ENCODE results near the gene MGAT4B. TPM values are rescaled to one million over a fixed set of nuclear protein-coding genes. Genes with fewer than 3 reads are reported as not detected.

The MGAT4B gene
- total and polyA plus RNA-seq, 12 donors: 58.6 to 123 (median 98.0) TPM

- Histone ChIP-seq H3K4me1 (peaks cover 20 to 86% (median 58%) of the 10 kb centered on the region in 9 donors), H3K4me3 (peak overlapping the region in 1 of 10 donors; percentile 100), H3K36me3 (peaks cover 4 to 73% (median 57%) of the 10 kb centered on the region in 9 donors), H3K27me3 (no peaks in the 10 kb centered on the region), H3K27ac (no peak overlapping the region), H3K9me3 (no peaks in the 10 kb centered on the region)
- TF ChIP-seq, protein P1, sequence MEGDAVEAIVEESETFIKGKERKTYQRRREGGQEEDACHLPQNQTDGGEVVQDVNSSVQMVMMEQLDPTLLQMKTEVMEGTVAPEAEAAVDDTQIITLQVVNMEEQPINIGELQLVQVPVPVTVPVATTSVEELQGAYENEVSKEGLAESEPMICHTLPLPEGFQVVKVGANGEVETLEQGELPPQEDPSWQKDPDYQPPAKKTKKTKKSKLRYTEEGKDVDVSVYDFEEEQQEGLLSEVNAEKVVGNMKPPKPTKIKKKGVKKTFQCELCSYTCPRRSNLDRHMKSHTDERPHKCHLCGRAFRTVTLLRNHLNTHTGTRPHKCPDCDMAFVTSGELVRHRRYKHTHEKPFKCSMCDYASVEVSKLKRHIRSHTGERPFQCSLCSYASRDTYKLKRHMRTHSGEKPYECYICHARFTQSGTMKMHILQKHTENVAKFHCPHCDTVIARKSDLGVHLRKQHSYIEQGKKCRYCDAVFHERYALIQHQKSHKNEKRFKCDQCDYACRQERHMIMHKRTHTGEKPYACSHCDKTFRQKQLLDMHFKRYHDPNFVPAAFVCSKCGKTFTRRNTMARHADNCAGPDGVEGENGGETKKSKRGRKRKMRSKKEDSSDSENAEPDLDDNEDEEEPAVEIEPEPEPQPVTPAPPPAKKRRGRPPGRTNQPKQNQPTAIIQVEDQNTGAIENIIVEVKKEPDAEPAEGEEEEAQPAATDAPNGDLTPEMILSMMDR (IDR thresholded peaks at IDR 0.05): no peak
- DNase-seq: no peak
- WGBS, 2 donors: 84 to 88% methylated on average over 22 of the region's 22 CpGs
- ATAC-seq: no peak
- intact Hi-C loops (cut with DNase I): loop anchor here in 2 of 10 donors (5.0 to 10.0 kb wide), 2 partner anchors 33 to 81 kb away; partner anchors contain the start of genes MRNIP (in 2 of the 2) and TBC1D9B (in 1 of the 2)
Observed at GRCh38 chr5:179823937-179824744, 17.5 kb upstream of the MGAT4B start.

GRCh38 chr5:179822444-179822990 is 15.9 kb upstream of the MGAT4B start:
- 39 to 46% methylated on average over 8 of the region's 8 CpGs for WGBS, 2 donors
- H3K9me3 ChIP-seq: no peaks in the 10 kb centered on the region
- DNase-seq (no peak), ATAC-seq (no peak)
- peak overlapping the region in 9 of 10 donors; percentile 97 to 100 (median 100) for H3K27ac ChIP-seq
- peaks cover 20 to 86% (median 70%) of the 10 kb centered on the region in 9 donors for H3K4me1 ChIP-seq
- intact Hi-C loops (cut with DNase I): loop anchor here in 2 of 10 donors (5.0 to 10.0 kb wide), 2 partner anchors 35 to 82 kb away; partner anchors contain the start of genes MRNIP (in 2 of the 2) and TBC1D9B (in 1 of the 2)
- TF ChIP-seq, protein P1 (IDR thresholded peaks at IDR 0.05): no peak
- H3K27me3 ChIP-seq: no peaks in the 10 kb centered on the region
- H3K4me3 ChIP-seq: peak overlapping the region; percentile 84 to 100 (median 97)
- peaks cover 4 to 57% (median 44%) of the 10 kb centered on the region in 9 donors for H3K36me3 ChIP-seq

DNA sequence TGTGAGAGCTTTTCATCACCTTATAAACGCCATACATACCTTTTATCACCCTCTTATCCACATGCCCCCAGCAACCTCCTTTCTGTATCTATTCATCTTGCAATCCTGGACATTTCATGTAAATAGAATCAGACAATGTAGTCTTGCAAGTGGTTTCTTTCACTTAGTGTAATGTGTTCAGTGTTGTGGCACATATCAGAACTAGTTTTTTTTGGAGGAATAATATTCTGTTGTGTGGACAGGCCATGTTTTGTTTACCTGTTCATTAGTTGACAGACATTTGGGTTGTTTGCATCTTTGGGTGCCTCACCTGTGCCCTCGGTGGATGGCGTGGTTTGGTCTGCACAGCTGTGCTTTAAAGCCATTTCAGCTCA is 15.4 kb upstream of the MGAT4B start:
- no peak for ATAC-seq
- 47 to 57% methylated on average over 3 of the region's 3 CpGs for WGBS, 2 donors
- Histone ChIP-seq H3K4me1 (peaks cover 23 to 86% (median 74%) of the 10 kb centered on the region in 9 donors), H3K27me3 (no peaks in the 10 kb centered on the region), H3K4me3 (peak overlapping the region; percentile 84 to 100 (median 97)), H3K36me3 (peaks cover 4 to 52% (median 39%) of the 10 kb centered on the region in 9 donors), H3K27ac (peak overlapping the region; percentile 97 to 100 (median 100)), H3K9me3 (no peaks in the 10 kb centered on the region)
- DNase-seq: no peak
- TF ChIP-seq, protein P1 (IDR thresholded peaks at IDR 0.05): no peak
- intact Hi-C loops (cut with DNase I): loop anchor here in 2 of 10 donors (5.0 to 10.0 kb wide), 2 partner anchors 35 to 83 kb away; partner anchors contain the start of genes MRNIP (in 2 of the 2) and TBC1D9B (in 1 of the 2)
